K562 (cell line): Measurements from ENCODE around the gene GYPE. TPM values are rescaled to one million over a fixed set of nuclear protein-coding genes. Genes with fewer than 3 reads are reported as not detected.

ENCODE experiments used
- ATAC-seq: fragments of 200-7000 bp; cut with Tn5 transposase; 3 replicates; pipeline ENCODE4 v1.9.1; 2020; ENCODE audit warnings: moderate library complexity
- BruUV-seq: library from RNA; stranded (reverse); fragments of 400-500 nt; replicated peaks from 2 replicates; lab custom pipeline; 2021; lab: Mats Ljungman, UMichigan
- CTCF ChIA-PET: fragments of 300-600 bp; formaldehyde crosslinking; extraction: SDS; loops from one replicate; lab custom pipeline; 2021; ENCODE audit warnings: low intra/inter-chr PET ratio; lab: Yijun Ruan, JAX
- POLR2A ChIA-PET: fragments of 300-600, 350-650 bp; sonication (Branson Sonifier 250); formaldehyde crosslinking; extraction: SDS; loops from one replicate; lab custom pipeline; 2021; ENCODE audit warnings: antibody characterized with exemption, inconsistent platforms; lab: Yijun Ruan, JAX
- DNase-seq, 4 experiments: peaks; one replicate each; pipeline versions ENCODE4 v3.0.0 to v3.0.0-alpha.2; 2011 to 2018; ENCODE audit warnings: low spot score in 3 of 4, mixed read lengths in 3 of 4; ENCODE audit errors: extremely low read depth in 1 of 4
- FAIRE-seq: peaks from 2 replicates; lab custom pipeline; 2011; peaks lifted over from hg19 to GRCh38; lab: Jason Lieb, UNC
- H2AFZ ChIP-seq: 2 replicates; pipeline ENCODE4 v1.6.0; 2011; ENCODE audit warnings: low read depth, low read length, control low read depth, inconsistent platforms
- H3K27ac ChIP-seq: fragments of 200-600 bp; 3 replicates; pipeline ENCODE4 v1.8.0; 2011; ENCODE audit warnings: low read depth, mild to moderate bottlenecking, control low read depth, inconsistent platforms, low read length, moderate library complexity, mixed read lengths; ENCODE audit errors: extremely low read depth
- H3K27me3 ChIP-seq, 2 experiments: fragments of 300-600 bp in 1 of 2; 2 replicates in 1 of 2; 3 replicates in 1 of 2; pipeline versions ENCODE4 v1.6.0 to v1.8.0; 2011; ENCODE audit warnings: inconsistent platforms in 2 of 2, low read length in 2 of 2, mild to moderate bottlenecking in 1 of 2, mixed read lengths in 1 of 2, moderate library complexity in 1 of 2; ENCODE audit not compliant: control insufficient read depth in 2 of 2, insufficient read depth in 2 of 2
- H3K36me3 ChIP-seq: fragments of 300-600 bp; 3 replicates; pipeline ENCODE4 v1.8.0; 2011; ENCODE audit warnings: mild to moderate bottlenecking, low read length, inconsistent platforms; ENCODE audit not compliant: control insufficient read depth, insufficient read depth
- H3K4me1 ChIP-seq, 2 experiments: fragments of 200-600 bp in 1 of 2; replicated peaks in 1 of 2; 2 replicates in 1 of 2; 3 replicates in 1 of 2; pipeline versions ENCODE4 v1.5.1 to v1.8.0; 2011; ENCODE audit warnings: inconsistent platforms in 2 of 2, low read length in 2 of 2, mild to moderate bottlenecking in 1 of 2, mixed read lengths in 1 of 2, moderate library complexity in 1 of 2; ENCODE audit not compliant: control insufficient read depth in 2 of 2, insufficient read depth in 2 of 2
- H3K4me2 ChIP-seq: 2 replicates; pipeline ENCODE4 v1.6.1; 2011; ENCODE audit warnings: low read length, control low read depth, inconsistent platforms, mixed read lengths; ENCODE audit not compliant: insufficient read depth
- H3K4me3 ChIP-seq: fragments of 200-600 bp; sonication (generic), shearing (Covaris generic); 2 replicates; pipeline ENCODE4 v1.5.1; 2016; ENCODE audit warnings: control low read depth, inconsistent platforms
- H3K79me2 ChIP-seq: fragments of 200-600 bp; 3 replicates; pipeline ENCODE4 v1.8.0; 2011; ENCODE audit warnings: low read length, inconsistent platforms; ENCODE audit not compliant: control insufficient read depth, insufficient read depth
- H3K9ac ChIP-seq, 2 experiments: 2 replicates each; pipeline versions ENCODE4 v1.6.0 to v1.6.1; 2011; ENCODE audit warnings: low read depth in 2 of 2, low read length in 2 of 2, control low read depth in 1 of 2, inconsistent platforms in 1 of 2, mild to moderate bottlenecking in 1 of 2, mixed read lengths in 1 of 2; ENCODE audit not compliant: insufficient read depth in 1 of 2
- H3K9me1 ChIP-seq: one replicate; pipeline ENCODE4 v1.6.0; 2011; ENCODE audit warnings: inconsistent platforms, mild to moderate bottlenecking, low read length, moderate library complexity; ENCODE audit not compliant: control insufficient read depth, insufficient read depth
- H3K9me3 ChIP-seq: replicated peaks from 2 replicates; pipeline ENCODE4 v1.5.1; 2011; ENCODE audit warnings: low read depth, low read length, inconsistent platforms; ENCODE audit not compliant: control insufficient read depth, insufficient read depth
- H4K20me1 ChIP-seq: replicated peaks from 2 replicates; pipeline ENCODE4 v1.6.1; 2011; ENCODE audit warnings: low read length, inconsistent platforms, mixed read lengths; ENCODE audit not compliant: control insufficient read depth, insufficient read depth
- BDP1 ChIP-seq: IDR thresholded peaks from 3 replicates; pipeline ENCODE4 v1.6.1; 2011; ENCODE audit not compliant: insufficient read length, insufficient read depth
- MYNN ChIP-seq, 2 experiments: sonication (generic); formaldehyde crosslinking in 1 of 2; IDR thresholded peaks; 2 replicates each; pipeline versions ENCODE4 v1.5.0 to v1.6.1; 2016 to 2020; ENCODE audit warnings: antibody characterized with exemption in 1 of 2, missing genetic modification reagents in 1 of 2
- NCOA4 ChIP-seq: fragments of 450-650 bp; IDR thresholded peaks from 2 replicates; pipeline ENCODE4 v1.6.1; 2018; ENCODE audit warnings: mild to moderate bottlenecking; ENCODE audit not compliant: partially characterized antibody
- STAT5B ChIP-seq: fragments of 250-450 bp; sonication (Bioruptor Pico); IDR thresholded peaks from 2 replicates; pipeline ENCODE4 v1.8.0; 2021; ENCODE audit warnings: mild to moderate bottlenecking, inconsistent platforms
- TAL1 ChIP-seq: fragments of 450-650 bp; IDR thresholded peaks from 2 replicates; pipeline ENCODE4 v1.6.1; 2016; ENCODE audit warnings: mild to moderate bottlenecking
- ZNF3 ChIP-seq: fragments of 250-450 bp; sonication (Bioruptor Pico); IDR thresholded peaks from 2 replicates; pipeline ENCODE4 v1.5.0; 2021; ENCODE audit warnings: mild to moderate bottlenecking, moderate library complexity
- WGBS: fragments of 100-300 bp; shearing (Covaris generic); methylation state at CpG from one replicate; pipeline ENCODE4 v1.1.6; 2016; ENCODE audit warnings: low coverage, mixed read lengths; ENCODE audit not compliant: insufficient coverage; ENCODE audit errors: missing lambda C conversion rate; 5-methylcytosine and 5-hydroxymethylcytosine counted together
- in situ Hi-C: fragments of 300-500 bp; cut with MboI; formaldehyde crosslinking; loops from 4 replicates; pipeline ENCODE4 v1.15.0; 2018; ENCODE audit warnings: inconsistent platforms, mixed read lengths
- intact Hi-C: fragments of 100-400 bp; cut with micrococcal nuclease; formaldehyde crosslinking; loops from 2 replicates; pipeline ENCODE4 v1.14.2; 2022
- polyA plus RNA-seq, 8 experiments: library from polyadenylated mRNA; depleted of rRNA in 4 of 8; stranded (reverse) in 5 of 8; unstranded in 3 of 8; fragments of >200 nt; fragmentation: Nextera tagmentation in 2 of 8; fragmentation: Illumina TruSeq in 1 of 8; extraction: Ambion mirVana in 2 of 8; extraction: Trizol in 1 of 8; gene quantifications; 2 replicates each; pipeline versions ENCODE4 v1.2.1 to v1.2.3, GENCODE V29; 2011 to 2014; ENCODE audit warnings: inconsistent platforms in 1 of 8, missing spikeins in 1 of 8
- total RNA-seq, 7 experiments: library from RNA; depleted of rRNA in 6 of 7; stranded (reverse); fragments of >200 nt in 6 of 7; fragmentation: Illumina TruSeq in 2 of 7; extraction: Trizol in 2 of 7; gene quantifications; 2 replicates each; pipeline versions ENCODE4 v1.2.1 to v1.2.3, GENCODE V29; 2011 to 2021; ENCODE audit warnings: low replicate concordance in 1 of 7
- TF ChIP-seq, protein P1 (sequence below): fragments of 450-650 bp; IDR thresholded peaks from 2 replicates; pipeline ENCODE4 v1.6.1; 2016; ENCODE audit warnings: borderline replicate concordance
- TF ChIP-seq, protein P2 (sequence below): sonication (generic); formaldehyde crosslinking; IDR thresholded peaks from 2 replicates; pipeline ENCODE4 v1.8.1; 2022; ENCODE audit warnings: missing genetic modification reagents

Gene GYPE
- total and polyA plus RNA-seq, 9 of the 15 experiments (the other 6 are each of a cell fraction or from before 2014, with no cell fraction given), result 16.8 to 108 (median 43.7) TPM

DNA sequence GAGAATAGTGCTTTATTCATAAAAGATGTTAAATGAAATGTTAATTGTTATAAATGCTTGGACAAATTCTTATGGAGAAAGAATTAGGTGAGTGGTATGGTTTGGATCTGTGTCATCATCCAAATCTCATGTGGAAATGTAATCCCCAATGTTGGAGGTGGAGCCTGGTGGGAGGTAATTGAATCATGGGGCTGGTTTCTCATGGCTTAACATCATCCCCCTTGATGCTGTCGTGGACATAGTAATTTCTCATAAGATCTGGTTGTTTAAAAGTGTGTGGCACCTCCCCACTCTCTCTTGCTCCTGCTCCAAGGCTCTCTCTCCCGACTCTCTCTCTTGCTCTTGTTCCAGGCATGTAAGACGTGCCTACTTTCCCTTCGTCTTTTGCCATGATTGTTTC, 22.5 kb downstream of the GYPE start:
- ATAC-seq (no peak), DNase-seq (no peak), FAIRE-seq (no peak)
- Histone ChIP-seq H3K9me1 (no peaks in the 10 kb centered on the region), H3K4me3 (no peak overlapping the region), H3K27me3 (no peaks in the 10 kb centered on the region), H3K4me2 (no peak overlapping the region), H3K36me3 (no peaks in the 10 kb centered on the region; the same call in 2 of the 3 replicates), H3K27ac (no peak overlapping the region), H3K9me3 (no peaks in the 10 kb centered on the region), H3K9ac (no peak overlapping the region), H4K20me1 (no peaks in the 10 kb centered on the region), H3K79me2 (peaks cover 19% of the 10 kb centered on the region; the same call in 1 of the 3 replicates), H3K4me1 (peaks cover 0 to 16% of the 10 kb centered on the region in 2 experiments; a peak in 4 of 5 replicates), H2AFZ (no peak overlapping the region)
- TF ChIP-seq STAT5B (CRISPR knock-in tag) (no peak), NCOA4 (no peak), TAL1 (no peak), MYNN (IDR thresholded peaks at IDR 0.05) (no peak), MYNN (CRISPR knock-in tag; IDR thresholded peaks at IDR 0.05) (no peak), BDP1 (no peak), ZNF3 (CRISPR knock-in tag) (no peak)
- TF ChIP-seq, protein P1, sequence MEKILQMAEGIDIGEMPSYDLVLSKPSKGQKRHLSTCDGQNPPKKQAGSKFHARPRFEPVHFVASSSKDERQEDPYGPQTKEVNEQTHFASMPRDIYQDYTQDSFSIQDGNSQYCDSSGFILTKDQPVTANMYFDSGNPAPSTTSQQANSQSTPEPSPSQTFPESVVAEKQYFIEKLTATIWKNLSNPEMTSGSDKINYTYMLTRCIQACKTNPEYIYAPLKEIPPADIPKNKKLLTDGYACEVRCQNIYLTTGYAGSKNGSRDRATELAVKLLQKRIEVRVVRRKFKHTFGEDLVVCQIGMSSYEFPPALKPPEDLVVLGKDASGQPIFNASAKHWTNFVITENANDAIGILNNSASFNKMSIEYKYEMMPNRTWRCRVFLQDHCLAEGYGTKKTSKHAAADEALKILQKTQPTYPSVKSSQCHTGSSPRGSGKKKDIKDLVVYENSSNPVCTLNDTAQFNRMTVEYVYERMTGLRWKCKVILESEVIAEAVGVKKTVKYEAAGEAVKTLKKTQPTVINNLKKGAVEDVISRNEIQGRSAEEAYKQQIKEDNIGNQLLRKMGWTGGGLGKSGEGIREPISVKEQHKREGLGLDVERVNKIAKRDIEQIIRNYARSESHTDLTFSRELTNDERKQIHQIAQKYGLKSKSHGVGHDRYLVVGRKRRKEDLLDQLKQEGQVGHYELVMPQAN, result no peak
- TF ChIP-seq, protein P2, sequence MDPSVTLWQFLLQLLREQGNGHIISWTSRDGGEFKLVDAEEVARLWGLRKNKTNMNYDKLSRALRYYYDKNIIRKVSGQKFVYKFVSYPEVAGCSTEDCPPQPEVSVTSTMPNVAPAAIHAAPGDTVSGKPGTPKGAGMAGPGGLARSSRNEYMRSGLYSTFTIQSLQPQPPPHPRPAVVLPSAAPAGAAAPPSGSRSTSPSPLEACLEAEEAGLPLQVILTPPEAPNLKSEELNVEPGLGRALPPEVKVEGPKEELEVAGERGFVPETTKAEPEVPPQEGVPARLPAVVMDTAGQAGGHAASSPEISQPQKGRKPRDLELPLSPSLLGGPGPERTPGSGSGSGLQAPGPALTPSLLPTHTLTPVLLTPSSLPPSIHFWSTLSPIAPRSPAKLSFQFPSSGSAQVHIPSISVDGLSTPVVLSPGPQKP (CRISPR knock-in tag), result no peak
- BruUV-seq, result no TSS peak
- ChIA-PET POLR2A (no interaction called here), CTCF (no interaction called here)
- intact Hi-C loops (loop anchor here (2.0 kb wide), 1 partner anchor 124 kb away; no protein-coding TSS in a partner anchor), in situ Hi-C loops (no loop called here)
- WGBS, result 72% methylated on average over 4 of the region's 4 CpGs
